Fibroblast of skin of left quadriceps (primary cell): ENCODE results near the gene CAPN5.

Source experiments
- DNase-seq, 2 experiments: peaks; one replicate each; pipeline ENCODE4 v3.0.0-alpha.2; 2013; ENCODE audit warnings: low read depth in 2 of 2

Gene CAPN5

DNA sequence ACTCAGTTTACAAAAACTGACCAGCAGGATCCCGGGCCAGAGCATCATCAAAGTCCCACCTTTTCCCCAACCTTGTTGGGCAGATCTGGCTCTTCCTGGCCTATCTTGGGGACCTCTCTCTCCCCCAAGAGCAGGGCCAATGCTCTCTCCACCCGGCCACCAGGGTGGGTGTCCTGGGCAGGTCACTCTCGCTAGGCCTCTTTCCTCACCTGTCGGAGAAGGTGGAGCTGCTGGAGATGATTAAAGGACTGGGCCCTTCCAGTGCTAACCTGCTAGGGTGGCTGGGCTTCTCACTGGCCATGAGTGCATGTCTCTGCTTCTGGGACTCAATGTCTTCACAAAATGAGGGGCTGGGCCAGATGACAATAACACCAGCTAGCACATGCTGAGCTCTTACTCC is 2.9 kb upstream of the CAPN5 start:
- DNase-seq = no peak

DNA sequence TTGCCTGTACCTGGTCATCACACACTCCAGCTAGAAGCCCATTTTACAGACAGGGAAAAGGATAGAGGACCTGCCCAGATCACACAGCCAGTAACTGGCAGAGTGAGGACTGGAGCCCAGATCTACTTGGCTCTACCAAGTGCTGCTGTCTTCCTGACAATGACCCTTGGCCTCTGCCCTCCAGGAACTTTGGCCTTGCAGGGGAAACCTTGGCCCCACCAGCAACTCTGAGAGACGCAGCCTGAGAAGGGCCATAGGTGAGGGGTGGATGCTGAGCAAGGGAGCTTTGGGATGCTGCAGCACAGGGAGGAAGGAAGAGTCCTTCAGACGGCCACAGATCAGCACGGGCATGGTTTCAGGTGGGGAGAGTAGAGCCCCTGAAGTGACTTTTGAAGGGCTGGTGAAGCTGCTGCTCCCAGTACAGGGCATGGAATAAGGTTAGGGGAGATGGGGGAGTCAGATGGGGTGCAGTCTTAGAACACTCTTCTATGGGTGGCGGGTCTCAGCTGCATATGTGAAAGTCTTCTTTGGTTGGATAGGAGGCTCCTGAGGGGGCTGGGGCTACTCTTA is 2.0 kb upstream of the CAPN5 start:
- no peak for DNase-seq

DNA sequence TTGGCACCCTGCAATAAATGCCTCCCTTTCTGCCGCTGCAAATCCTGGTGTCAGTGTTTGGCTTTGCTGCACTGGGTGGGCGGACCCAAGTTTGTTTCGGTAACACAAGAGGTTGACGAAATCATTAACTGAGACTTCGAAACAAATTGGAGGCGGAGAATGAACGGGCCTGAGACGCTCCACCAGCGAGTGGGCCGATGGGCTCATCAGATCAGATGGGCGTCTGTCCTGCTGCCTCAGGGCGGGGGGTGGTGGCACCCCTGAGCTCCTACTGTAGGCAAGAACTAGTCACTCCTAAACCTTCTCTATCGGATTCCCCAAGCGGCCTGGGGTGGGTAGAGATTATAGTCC is 918 bp upstream of the CAPN5 start:
- peak; percentile 32 for DNase-seq

DNA sequence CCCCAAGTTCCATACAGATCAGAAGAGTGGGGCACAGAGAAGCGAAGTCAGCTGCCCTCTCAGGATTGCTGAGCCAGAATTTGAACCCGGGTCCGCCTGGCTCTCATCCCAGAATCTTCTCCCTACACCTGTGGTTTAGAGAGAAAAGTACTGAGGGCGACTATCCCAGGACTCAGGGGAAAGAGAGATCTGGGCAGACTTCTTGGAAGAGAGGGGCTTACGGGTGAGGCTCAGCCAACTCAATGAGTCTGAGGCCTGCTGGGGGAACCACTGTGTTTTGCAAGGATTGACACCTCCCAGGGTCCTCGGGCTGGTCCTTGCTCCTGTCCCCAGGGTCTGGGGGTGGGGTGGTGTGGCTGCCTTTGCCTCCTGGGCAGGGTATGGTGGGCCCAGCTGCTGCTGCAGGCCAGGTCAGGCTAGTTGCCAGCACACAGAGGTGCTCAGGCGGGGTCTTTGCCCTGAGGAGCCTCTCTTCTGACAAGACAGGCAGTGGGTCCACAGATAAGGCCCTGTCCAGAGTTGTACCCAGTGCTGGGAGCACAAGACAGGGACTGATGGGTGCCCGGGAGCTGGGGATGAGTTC is 1.2 kb downstream of the CAPN5 start:
- DNase-seq = no peak

DNA sequence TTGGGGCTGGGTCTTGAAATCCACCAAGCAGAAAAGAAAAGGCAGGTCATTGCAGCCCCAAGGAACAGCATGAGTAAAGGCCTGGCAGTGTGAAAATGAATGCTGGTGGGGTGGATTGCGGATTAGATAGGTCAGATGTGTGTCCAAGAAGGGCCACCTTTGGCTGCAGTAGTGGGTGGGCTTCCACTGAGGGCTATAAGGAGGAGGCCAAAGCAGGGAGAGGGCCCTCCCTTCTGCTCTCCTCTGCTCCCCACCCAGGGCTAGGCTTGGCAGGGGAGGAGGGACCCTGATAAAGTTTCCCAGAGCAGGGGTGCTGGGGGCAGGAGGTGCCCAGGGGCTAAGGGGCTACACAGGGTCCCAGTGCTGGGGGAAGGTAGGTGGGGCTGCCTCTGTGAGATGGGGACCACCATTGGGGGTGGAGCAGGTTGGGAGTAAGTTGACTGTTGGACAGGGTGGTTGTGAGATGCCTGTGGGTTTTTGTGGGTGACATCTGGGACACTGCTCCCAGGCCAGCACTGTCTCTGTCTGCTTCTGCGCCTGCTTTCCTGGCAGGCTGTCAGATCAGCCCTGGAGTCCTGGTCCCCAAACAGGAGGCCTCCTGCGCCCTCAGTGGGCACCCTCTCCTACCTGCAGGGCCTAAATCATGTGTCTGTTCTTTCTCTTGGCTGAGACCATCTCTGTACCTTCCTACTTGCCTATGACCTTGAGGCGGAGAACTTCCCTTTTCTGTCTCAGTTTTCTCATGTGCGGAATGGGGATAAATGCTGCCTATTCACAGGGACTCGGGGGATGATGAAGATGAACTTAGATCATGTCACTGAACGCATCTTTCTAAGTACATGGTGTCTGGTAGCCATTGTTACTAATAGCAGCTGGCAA is 1.9 kb downstream of the CAPN5 start:
- no peak for DNase-seq

DNA sequence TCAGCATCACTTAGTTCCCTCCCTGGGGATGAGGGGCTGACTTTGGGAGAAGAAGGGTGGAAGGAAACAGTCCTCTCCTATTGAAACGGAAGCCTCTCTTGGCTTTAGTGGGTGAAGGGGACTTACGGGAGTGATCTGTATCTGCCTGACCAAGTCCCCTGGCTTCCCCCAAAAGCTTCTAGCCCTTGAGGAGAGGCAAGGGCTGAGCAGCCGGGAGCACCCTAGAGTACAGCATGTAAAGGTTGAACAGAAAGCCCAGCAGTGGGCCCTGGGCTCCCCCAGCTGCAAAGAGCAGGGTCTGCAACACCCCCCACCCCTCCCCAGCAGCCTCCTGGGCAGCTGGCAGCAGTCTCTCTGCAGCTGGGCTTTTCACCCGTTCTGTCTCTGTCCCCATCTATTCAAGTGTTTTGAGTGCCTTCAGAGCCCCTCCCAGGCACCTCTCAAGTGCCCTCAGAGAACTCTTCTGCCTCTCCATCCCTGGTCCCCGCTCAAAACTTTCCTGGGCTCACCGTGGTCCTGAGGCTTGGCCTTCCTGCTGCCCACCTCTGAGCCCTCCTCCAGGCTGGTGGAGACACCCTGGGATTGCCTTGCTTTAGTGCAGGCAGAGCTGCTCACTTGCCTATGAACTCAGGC is 2.7 kb downstream of the CAPN5 start:
- DNase-seq = no peak

DNA sequence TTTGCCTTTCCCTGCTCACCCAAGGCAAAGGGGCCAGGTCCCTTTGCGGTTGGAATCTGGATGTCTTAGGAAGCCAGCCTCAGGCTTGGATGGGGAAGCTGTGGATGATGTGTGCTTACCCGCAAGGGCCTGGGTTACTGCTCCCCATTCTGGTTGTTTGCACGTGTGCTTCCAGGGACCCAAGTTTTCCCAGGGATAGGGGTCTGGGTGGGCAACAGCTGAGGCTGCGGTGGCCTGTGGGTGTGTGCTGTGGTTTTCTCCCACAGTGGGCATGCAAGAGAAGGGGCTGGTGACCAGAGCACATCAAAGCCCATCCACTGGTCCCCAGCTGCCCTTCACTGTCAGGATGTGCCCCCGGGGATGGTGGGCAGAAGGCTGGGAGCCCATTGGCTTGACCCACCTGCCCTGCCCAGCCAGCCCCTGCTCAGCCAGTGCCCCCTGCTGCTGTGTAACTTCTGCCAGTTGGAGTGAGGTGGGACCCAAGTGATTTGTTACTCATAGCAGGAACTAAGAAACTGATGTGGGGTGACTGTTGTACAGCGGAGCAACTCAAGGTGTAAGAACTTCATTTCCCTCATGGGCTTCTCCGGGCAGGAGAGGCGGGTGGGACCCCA is 3.3 kb downstream of the CAPN5 start:
- DNase-seq = no peak

DNA sequence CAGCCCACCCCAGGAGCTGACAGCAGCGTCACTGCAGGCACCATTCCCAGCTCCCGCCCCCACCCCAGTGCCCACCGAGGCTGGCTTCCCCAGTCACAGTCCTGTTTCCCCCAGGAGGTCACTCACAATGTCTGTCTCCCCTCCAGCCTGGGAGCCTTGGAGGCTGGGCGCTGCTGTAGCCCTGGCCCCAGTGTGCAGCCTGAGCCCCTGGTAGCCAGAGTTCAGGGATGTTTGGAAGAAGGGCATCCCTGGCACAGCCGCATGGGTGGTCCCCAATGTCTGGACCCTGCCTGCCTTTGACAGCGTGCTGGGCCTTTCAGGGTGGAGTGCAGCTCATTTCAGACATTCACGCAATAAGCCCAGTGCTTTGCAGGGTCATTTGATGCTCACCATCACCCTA is 4.3 kb downstream of the CAPN5 start:
- no peak for DNase-seq

DNA sequence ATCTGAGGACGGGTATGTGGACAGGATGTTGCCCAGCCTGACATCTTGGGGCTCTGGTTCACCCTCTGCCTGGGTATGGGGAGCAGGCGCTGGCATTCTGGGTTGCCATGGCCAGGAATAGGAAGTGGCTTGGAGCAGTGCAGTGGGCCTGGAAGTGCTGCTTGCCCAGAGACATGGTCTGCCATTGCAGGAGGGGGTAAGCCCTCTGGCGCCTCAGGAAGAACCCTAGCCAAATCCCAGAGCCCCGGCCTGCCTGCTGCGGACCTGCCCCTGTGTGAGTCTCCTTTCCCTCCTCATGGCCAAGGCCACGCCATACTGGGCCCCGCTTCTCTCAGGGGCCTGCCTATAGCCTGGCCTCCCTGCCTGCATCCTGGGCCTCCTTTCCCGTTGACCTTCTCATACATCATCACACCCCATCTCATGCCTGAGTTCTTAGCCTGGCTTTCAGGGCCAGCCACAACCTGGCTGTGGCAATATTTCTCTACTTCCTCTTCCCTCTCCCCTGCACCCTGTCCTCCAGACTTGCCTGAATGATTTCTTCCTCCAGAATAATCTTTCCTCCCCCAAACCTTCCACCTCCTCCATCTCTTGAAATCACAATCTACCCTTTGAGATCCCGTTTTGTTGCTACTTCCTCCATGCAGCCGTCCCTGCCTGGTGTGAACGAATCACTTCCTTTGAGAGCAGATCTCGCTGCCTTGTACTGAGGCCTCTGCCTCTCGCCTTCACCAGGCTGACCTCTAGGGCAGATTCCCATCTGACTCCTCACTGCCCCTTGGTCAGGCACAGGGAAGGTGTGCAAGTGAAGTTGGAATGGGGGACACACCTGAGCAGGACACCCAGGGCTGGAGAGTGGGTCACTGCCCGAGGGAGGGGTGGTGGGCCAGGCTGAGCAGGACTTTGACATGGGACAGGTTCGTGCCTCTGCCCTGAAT is 5.2 kb downstream of the CAPN5 start:
- DNase-seq = no peak

DNA sequence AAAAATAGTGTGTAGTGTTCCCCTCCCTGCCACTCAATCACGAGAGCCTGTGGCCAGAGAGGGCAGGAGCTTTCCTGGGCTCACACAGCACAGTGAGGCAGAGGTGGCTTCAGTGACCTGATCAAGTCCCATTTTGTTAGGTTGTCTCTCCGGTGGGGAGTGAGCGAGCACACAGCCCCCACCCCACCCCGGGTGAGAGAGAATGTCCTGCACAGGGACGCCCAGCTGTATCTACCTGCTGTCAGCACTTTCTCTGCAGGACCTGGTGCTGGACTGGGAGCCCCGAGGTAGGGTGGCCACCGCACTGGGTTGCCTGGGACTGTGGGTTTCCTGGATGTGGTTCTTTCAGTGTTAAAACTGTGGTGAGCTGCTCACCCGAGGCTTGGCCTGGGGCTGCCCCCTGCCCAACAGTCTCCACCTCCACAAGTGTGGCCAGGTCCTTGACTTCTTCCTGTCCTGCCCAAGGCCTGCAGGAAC is 6.1 kb downstream of the CAPN5 start:
- no peak for DNase-seq

DNA sequence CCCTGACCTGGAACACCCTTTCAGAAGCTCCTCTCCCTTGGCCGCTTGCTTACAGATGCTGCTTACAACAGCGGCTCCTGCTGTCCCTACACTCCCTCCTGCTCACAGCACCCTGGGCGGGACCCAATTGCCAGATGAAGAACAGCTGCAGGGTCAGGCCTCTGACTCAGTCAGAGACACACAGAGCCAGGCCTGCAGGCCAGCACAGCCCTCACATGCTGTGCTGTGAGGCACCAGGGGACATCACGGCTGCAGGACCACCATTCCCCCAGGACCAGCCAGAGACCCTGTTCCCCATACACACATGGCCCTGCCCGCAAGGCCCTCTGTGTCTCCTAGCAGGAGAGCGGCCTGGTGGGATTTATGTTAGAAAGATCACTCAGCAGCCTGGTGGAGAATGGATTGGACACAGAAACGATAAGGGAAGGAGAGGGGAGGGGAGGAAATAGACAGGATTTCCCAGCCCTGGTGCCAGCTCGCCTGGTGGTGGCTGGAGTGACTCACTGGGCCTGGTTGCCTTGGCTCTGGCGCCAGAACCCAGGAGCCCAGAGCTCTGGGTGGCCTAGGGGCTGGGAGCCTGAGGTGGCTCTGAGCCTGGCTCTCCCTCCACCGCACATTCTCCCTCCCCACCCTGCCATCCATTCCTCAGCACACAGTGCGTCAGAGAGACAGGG is 6.7 kb downstream of the CAPN5 start:
- peak; percentile 72 for DNase-seq

DNA sequence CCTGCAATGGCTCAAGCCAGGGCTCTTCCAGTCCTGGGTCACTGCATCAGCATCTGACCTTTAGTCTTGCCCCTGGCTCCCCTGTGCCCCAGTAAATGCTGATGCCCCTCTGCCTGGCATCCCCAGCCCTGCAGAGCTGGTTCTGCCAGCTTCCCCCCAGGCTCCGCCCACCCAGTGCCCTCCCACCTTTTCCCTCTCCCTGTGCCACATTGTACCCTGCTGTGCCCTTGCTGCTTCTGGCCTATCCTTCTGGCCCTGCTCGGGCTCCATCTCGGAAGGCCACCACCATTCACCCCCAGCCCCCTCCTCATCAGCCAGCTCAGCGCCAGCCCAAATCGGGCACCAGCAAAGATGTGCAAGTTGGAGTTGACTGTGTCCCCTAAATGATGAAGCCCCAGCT is 7.4 kb downstream of the CAPN5 start:
- no peak for DNase-seq

DNA sequence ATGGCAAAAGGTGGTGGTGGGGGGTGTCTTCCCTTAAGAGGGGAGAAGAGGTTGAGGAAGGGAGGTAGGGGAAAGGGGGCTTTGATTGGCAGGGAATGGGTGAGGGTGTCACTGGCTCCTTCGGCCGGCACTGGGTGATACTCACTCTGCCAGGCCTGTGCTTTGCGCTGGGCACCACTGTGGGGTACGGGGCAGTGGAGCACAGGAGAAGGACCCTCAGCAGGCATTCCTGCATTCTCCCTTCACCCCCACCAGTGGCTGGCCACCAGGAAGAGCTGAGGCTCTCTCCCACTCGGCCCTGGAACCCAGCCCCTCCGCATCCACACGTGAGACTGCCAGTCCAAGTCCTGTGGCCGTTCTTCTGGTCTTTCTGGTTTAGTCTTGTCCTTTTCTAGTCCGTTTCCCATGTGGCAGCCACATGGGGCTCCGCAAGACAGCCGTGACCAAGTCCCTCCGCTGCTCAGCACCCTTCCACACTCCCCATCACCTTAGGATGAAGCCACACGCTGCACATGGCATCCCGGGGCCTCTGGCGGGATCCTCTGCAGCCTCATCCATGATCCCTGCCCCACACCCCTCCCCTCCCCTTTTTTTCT is 8.0 kb downstream of the CAPN5 start:
- no peak for DNase-seq

DNA sequence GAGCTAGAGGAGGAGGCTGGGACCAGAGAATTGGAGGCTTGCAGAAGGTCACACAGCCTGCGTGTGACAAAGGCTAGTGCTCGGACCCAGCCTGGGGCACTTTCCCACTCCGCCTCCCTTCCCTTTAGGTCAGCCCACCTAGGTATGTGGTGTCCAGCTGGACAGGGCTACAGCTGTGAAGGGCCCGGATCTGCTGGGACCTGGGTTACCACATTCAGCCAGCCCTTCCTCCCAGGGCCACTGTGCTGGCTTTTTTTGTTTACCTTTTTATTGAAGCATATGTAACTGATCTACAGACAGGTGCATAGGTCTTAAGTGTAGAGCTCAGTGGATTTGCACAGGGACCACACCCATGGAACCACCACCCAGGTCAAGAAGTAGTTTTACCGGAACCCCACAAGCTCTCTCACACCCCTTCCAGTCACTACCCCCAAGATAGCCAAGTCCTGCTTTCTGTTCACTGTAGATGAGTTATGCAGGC is 8.7 kb downstream of the CAPN5 start:
- DNase-seq = no peak

DNA sequence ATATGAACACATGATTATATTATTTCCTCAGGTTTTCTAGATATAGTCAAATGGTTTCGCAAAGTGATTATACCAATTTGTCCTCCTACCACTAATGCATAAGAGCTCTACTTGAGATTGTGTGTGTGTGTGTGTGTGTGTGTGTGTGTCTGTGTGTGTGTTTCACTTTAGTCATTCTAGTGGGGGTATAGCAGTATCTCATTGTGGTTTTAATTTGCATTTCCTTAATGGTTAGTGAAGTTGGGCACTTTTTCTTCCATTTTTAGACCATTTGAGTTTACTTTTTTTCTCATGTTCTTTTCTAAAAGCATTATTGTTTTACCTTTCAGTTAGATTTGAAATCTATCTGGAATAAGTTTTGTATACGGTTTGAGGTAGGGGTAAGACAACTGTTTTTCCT is 12.9 kb downstream of the CAPN5 start:
- DNase-seq = no peak

DNA sequence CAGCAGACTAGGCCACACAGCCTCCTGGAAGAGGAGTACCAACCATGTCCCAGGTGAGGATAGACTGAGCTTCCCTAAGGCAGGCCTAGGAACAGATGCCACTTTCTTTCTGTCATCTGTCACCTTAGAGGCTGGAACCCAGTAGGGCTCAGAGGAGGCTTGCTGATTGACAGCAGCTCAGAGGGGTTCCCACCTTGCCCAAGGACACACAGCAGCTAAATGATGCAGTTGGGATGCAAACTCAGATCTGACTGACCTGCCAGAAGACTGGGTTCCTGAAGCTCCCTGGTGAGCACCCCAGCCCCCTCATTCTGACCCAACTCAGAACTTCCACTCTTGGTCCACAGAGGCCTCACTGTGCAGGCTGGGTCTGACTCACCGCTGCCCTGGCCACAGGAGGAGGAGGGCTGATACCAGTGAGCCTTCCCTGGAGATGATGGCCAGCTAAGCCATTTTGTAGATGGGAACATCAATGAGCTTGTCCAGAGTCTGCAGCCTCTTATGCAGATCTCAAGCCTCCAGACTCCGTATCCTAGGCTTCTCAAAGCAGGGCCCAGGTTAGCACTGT is 14.0 kb downstream of the CAPN5 start:
- DNase-seq = no peak

DNA sequence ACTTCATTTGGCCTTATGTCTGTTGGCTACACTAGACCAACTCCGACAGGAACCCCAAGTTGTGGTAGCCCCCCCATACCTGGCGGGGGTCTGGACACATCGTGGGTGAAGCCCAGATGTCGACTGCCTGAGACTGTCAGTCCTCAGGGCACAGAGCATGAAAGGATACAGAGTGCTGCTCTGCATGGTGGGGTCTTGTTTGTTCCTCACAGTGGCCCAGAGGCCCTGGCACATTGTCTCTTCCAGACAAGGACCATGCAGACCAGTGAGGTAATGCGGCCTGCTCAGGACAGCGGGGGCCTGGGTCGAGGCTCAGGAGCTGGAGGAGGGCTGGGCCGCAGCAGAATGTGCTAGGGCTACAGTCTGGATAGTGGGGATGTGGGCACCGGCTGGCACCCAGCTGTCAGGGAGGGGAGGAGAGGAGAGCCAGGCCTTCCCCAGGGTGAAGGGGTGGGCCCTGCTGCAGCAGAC is 14.6 kb downstream of the CAPN5 start:
- DNase-seq = no peak

DNA sequence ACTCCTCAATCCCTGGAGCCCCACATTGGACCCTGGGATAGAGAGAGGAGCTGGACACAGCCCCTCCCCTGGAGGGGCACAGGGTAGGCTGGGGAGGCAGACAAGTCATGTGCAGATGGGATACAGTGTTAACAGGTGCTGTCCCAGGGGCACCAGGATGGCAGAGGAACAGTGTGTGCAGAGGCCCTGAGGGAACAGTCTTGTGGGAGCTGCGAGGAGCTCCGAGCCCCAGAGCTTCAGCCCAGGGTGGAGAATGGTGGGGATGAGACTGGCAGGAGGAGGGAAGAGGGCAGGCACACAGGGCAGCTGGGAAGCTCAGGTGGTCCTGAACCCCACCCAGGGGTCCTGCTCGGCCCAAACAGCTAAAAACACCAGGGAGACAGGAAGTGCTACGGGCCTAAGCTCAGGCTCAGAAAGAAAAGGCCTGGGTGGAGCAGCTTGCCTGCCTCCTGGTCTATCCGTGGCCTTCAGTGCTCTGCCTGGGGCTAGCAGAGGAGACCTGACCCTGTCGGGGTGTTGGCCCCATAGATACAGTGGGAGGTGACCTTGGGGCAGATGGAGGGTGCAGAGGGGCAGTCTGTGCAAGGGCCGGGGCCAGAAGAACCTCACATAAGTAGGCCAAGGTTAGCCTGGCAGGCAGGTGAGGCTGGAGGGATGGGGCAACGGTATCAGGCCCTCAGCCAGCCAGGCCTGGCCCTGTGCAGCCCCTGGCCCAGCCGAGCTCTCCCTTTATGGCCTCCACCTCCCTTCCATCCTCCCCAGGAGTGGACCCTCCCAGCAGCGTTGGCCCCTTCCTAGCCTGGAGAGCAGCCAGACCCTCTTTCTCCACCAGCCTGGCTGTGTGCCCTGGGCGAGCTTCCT is 15.4 kb downstream of the CAPN5 start:
- no peak for DNase-seq
